NCI-H2029 (cell line): Measurements from ENCODE around the gene CDC27.
A peak's percentile ranks its signal among the peaks of the same experiment; 100 is the strongest.
"Not testable (repeated sequence)": the region's sequence is repeated elsewhere in the genome, so short reads cannot be mapped to it uniquely, and the experiment has no call there.

Experiments used
- DNase-seq: peaks from one replicate; lab custom pipeline; 2025; lab: John Stamatoyannopoulos, UW

The CDC27 gene

DNA sequence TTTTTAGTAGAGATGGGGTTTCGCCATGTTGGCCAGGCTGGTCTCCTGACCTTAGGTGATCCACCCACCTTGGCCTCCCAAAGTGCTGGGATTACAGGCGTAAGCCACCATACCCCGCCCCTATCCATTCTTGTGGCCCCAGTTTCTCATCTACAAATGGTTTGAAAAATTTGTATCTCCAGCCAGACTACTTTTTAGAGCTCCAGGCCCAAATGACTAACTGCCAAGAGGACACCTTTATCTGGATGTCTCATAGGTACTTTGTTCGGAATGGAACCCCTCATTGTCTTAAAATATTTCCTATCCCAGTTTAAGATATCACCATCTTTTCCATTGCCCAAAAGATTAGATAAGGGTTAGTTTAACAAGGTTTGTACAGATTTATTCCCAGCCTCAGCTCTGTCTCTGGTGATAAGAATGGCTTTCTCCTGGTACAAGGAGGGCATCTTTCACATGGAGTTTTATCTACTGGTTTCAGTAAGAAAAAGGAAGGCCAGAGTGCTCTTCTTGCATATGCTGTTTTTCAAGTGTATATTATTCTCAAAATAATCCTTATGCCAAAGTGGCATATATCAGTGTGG, 4.9 kb upstream of the CDC27 start:
- no peak for DNase-seq

GRCh38 chr17:47192554-47192953, 3.5 kb upstream of the CDC27 start:
- peak; percentile 82 for DNase-seq

- DNase-seq, result no peak
Observed at GRCh38 chr17:47190770-47191169, 1.7 kb upstream of the CDC27 start.

DNA sequence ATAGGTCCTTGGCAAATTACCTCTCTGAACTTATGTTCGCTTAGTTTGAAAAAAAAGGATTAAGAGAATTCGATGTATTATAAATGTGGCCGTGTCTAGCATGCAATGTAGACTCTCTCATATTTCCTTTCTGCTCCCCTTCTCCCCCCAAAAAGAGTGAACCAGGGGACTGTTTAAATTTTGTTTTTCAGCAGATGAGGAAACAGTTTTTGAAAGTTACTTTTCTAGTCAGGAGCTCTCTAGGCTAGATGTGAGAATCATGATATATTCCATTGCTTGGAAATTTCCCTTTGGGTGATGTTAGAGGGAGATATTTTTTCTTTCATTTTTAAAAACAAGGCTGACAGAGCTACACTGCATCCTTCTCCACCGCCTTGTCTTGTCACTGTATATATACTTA, 1.1 kb upstream of the CDC27 start:
- no peak for DNase-seq

DNA sequence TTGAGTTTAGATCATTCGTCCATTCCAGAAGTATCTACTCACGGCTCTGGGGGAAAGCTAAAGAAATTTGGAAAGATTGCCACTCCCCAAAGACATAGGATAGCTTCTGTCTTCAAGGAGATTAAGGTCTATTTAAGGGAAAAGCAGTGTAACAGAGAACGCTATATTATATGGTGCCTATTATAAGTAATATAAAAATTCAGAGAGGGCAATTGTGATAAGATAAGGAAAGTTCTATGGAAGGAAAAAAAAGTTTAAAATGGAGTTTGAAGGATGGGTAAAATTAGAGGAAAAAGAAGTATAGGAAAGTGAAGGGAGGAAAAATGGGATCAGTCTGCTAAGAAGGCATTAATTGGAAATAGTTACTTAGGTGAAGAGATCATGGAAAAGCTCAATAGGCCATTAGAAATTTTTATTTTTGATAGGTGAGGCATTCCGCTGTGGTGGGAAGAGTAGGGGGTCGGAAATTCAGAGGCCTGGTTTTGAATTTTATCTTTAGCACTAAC, 690 bp upstream of the CDC27 start:
- DNase-seq, result no peak

- no peak for DNase-seq
Observed at GRCh38 chr17:47188271-47188875, 722 bp downstream of the CDC27 start.

- no peak for DNase-seq
Observed at GRCh38 chr17:47184681-47185080, 4.4 kb downstream of the CDC27 start.

GRCh38 chr17:47180988-47181387, 8.1 kb downstream of the CDC27 start:
- DNase-seq, result not testable (repeated sequence)

DNA sequence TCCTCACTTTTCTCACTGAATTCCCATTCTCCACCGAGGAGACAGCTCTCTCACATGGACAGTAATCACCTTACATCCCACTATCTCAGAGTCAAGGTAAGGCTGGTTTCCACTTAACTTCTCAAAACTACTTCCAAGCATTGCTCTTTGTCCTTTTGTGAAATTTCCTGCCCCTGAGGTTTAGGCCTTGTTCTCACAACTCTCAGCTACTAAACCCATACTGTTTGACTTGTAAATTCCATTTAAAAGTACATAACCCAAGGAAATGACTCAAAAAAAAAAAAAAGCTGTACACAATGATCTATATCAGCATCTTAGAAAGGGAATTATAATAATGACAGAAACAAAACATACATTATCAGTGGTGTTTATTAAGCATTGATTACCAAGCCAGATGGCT, 8.8 kb downstream of the CDC27 start:
- no peak for DNase-seq

DNA sequence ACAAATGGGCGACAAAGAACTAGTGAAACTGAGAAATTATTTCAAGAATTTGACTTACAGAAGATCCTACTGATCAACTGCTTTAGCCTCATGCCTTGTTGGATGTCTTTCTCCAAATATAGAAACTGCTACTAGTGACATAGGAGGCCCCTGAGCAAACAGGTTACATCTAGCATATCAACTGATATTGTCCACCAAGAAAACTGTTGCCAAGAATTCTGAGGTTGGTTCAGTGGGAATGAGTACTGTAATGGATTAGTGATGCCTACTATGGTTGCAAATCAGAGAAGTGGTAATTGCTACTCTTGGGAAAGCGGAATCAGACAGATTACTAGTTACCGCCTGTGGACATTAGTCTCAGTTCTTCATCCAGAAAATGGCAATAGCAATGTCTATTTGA, 10.0 kb downstream of the CDC27 start:
- no peak for DNase-seq

DNA sequence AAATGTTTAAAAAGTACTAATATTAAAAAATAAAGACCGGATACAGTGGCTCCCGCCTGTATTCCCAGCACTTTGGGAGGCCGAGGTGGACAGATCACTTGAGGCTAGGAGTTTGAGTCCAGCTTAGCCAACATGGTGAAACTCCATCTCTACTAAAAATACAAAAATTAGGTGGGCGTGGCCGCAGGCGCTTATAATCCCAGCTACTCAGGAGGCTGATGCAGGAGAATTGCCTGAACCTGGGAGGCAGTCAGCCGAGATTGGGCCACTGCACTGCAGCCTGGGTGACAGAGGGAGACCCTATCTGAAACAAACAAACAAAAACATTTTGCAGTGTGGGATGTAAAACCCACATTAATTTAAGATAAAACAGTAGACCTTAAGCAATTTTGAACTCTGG, 11.8 kb downstream of the CDC27 start:
- no peak for DNase-seq

DNA sequence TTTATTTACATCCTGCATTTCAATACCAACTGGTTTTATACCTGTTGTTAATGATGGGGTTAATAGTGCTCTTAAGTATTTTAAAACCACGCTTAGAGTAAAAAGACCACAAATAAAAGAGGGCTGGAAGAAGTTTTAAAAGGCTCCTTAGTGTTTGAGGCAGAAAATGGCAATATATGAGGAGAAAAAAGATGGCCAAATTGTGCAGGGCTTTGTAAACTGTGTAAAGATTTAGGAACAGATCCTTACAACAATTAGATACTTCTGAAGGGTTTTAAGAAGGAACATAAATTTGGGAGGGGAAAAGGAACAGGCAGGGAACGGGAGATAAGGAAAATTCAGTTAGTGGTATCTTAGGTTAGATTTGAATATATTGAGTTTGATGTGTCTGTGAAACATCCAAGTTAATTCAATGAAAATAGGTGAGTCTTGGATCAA, 12.7 kb downstream of the CDC27 start:
- DNase-seq, result no peak

DNA sequence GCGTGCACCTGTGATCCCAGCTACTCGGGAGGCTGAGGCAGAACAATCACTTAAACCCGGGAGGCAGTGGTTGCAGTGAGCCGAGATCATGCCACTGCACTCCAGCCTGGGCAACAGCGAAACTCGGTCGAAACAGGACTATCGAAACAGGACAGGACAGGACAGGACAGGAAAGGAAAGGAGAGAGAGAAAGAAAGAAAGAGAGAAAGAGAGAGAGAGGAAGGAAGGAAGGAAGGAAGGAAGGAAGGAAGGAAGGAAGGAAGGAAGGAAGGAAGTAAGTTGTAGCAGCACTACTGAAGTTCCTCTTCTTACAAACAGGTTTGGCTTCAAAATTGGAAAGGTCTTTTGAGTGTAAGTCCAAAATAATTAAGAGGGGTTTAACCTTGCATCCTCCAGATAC, 14.3 kb downstream of the CDC27 start:
- DNase-seq, result not testable (repeated sequence)

DNA sequence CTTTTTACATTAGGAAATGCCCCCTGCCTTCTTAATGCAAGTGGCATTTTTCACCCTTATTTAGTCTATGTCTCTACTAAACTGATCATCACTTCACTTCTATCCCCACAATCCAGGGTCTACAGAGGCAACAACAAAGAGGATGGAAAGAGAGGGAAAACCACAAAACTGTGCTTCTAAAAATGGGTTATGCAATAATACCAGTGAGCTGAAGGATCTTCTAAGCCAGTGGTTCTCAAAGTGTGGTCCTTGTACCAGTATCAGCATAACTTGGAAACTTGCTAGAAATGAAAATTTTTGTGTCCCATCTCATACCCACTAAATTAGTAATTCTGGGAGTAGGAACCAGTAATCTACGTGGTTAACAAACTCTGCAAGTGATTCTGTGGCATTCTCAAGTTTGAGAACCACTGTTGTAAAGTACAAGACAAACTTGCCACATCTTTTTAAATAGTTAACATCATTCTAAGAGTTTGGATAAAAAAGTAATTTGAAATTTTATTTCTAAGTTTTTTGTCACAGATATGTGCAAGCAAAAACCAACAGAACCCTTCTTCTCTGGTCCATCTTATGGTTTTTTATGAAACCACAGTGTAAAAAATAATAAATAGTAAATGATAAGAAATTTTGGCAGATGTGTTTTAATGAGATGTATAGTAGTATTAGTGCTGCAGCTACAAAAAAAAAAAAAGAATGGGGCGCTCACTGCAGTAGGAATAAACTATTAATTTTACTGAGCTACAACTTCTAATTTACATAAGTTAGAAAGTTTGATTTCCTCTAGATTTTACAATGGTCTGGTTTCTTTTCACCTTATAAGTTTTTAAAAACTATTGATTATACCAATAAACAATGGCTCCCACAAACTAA, 16.2 kb downstream of the CDC27 start:
- DNase-seq, result no peak

DNA sequence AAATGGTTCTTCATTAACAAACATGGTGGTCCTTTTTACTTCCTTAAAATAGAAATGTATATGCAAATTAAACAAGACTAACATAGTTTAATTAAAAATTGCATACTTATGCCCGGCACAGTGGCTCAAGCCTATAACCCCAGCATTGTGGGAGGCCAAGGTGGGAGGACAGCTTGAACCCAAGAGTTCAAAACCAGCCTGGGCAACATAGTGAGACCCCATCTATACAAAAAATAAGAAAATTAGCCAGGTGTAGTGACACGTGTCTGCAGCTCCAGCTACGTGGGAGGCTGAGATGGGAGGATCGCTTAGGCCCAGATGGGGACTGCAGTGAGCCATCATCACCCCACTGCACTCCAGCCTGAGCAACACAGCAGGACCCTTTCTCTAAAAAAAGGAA, 18.4 kb downstream of the CDC27 start:
- DNase-seq, result no peak

DNA sequence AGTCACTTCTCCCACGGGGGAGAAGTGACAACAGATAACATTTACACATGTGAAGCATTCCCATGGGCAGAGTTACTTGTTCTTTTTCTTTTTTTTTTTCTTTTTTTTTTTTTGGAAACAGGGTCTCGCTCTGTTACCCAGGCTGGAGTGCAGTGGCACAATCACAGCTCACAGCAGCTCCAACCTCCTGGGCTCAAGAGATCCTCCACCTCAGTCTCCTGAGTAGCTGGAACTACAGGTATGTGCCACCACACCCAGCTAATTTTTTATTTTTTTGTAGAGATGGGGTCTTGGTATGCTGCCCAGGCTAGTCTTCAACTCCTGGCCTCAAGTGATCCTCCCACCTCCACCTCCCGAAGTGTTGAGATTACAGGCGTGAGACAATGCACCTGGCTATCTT, 20.2 kb downstream of the CDC27 start:
- not testable (repeated sequence) for DNase-seq

DNA sequence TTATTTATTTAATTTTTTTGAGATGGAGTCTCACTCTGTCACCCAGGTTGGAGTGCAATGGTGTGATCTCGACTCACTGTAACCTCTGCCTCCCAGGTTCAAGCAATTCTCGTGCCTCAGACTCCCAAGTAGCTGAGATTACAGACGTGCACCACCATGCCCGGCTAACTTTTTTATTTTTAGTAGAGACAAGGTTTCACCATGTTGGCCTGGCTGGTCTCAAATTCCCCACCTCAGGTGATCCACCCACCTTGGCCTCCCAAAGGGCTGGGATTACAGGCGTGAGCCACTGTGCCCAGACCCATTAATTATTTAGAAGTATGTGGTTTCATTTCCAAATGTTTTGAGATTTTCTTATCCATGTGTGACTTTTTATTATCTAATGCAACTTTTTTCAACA, 22.2 kb downstream of the CDC27 start:
- DNase-seq, result not testable (repeated sequence)

GRCh38 chr17:47165137-47165536, 24.0 kb downstream of the CDC27 start:
- no peak for DNase-seq

GRCh38 chr17:47164263-47164662, 24.8 kb downstream of the CDC27 start:
- DNase-seq, result no peak

- DNase-seq, result no peak
Observed at GRCh38 chr17:47162013-47162622, 27.0 kb downstream of the CDC27 start.

GRCh38 chr17:47159315-47159714, 29.8 kb downstream of the CDC27 start:
- DNase-seq, result no peak

GRCh38 chr17:47145351-47145750, 43.7 kb downstream of the CDC27 start:
- no peak for DNase-seq

GRCh38 chr17:47135235-47135634, 53.9 kb downstream of the CDC27 start:
- DNase-seq, result no peak
